Left forelimb (tissue), 1 donor: Measurements from ENCODE around the gene ATG10.
"Not testable (repeated sequence)": the region's sequence is repeated elsewhere in the genome, so short reads cannot be mapped to it uniquely, and the experiment has no call there.

Experiments used
- DNase-seq: peaks from one replicate; pipeline ENCODE4 v3.0.0-alpha.2; 2018; ENCODE audit warnings: low spot score

The ATG10 gene

DNA sequence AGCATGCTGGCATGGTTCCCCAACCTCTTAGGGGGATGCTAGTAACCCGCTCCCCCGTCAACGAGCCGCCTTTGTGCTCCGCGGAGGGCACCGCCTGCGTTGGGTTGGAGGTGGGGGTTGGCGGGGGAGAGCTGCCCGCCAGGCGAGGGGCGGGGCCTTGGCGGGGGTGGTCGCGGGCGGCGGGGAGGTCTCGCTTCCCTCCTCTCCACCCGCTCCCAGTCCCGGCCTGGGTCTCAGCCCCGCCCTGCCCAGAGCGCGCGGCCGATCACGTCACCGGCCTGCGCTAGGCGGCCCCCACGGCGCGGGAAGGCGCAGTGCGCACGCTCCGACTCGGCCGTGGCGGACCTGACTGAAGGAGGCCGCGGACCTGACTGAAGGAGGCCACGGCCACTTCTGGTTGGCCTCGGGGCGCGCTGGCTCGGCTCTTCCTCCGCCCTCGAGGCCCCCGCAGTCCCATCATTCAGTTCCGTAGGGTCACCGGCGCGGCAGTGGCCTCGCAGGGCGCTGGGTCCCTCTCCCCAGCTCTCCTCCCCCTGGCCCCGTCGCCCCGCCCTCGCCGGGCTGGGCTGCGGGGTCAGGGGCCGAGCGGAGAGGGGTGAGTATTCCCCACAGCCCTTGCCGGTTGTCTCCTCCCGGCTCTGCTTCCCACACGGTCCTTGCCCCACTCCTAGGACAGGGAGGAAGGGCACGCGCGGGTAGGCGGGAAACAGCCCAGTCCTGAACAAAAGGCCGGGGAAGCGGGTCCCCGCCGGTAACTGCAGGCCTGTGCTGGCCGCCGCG is at the start of gene ATG10:
ATG10 (plus strand) TSS at position 312 of the 780 bp plus-strand sequence. CDS start 15,548 bp downstream, outside the sequence.
- DNase-seq, result peak; percentile 97

DNA sequence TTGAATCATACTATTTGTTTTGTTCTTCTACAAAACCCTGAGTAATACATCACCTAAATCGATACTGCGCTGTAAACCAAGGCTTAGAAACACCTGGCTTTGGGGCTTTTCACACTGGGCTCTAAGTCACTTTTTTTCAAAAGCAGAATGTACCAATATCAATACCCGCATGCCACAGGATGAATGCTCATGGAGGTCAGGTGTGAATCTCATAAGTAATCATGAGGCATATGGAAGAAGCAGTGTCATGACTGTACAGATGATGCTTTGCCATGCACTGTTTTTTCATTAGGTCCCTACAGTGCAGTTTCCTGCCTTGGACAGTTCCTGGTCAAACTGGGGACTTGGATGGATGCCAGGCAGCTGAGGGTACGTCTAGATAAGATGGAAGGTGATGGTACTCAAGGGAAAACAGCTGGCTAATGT is 49.0 kb upstream of the ATG10 start:
- no peak for DNase-seq

DNA sequence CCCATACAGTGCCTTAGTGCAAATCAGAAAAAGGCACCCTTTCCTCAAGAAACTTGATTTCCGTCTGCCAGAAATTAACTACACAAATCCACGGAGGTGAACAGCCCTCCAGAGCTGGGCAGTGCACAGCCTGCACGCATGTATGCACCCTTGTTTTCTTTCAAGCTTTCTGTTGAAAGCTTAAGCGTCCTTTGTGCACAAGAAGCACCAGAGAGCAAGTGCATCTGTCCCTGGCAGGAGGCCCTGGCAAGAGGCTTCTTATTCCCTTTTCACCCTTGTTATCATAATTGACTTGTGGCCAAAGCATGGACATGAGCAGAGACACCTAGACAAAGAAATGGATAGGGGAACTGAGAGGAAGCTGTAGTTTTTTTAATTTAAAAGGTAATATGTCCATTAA is 47.4 kb upstream of the ATG10 start:
- no peak for DNase-seq

GRCh38 chr5:81925009-81925408 is 46.8 kb upstream of the ATG10 start:
- no peak for DNase-seq

DNA sequence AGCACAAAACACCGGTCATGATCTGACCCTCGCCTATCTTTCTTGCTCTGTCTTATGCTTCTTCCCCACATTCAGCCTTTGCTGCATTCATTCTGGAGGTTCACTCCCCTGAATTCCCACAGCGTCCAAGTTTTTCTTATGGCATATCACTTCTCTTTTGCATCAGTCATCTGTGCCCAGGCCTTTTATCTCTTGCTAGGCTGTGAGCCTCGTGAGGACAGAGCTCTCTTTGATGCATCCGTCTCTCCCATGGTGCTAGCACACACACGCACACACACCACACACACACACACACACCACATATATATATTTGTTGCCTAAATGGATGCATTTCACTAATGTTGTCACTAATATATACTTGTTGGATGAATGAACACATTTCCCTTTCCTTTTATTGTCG is 45.8 kb upstream of the ATG10 start:
- DNase-seq, result no peak

DNA sequence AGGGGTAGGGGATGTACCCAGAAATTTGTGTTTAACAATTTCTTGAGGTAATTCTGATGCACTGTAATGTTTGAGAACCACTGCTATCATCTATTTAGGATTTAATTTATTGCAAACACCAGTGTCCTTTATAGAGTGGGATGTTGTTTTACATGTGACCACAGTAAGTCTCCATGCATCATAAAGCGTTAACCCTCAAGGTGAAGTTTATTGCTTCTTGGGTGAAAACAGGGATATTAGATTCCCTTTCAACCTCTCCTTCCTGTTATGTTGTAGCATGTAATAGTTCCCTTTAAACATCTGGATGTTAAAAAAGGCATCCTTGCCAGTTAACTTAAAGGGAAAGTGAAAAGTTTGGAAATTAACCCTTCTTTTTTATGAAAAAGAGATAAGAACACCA is 35.8 kb upstream of the ATG10 start:
- DNase-seq, result no peak

DNA sequence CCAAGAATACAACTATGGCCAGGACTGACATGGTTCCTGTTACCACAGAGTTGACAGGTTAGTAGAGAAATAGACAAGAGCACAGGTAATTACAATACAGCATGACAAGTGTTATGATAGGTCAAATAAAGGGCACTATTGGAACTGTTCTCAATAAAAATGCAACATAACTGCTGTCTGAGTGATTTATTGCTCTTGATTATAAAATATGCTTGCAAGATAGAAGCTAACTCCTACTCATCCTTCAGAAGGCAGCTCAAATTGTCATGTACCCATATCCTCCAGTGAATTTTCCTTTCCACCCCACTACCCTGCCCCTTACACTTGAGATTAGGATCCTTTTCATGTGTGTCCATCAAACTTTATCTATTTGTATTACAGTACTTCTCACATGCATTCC is 35.1 kb upstream of the ATG10 start:
- no peak for DNase-seq

- no peak for DNase-seq
Observed at GRCh38 chr5:81942746-81943145, 29.1 kb upstream of the ATG10 start.

GRCh38 chr5:81948349-81948748 is 23.5 kb upstream of the ATG10 start:
- DNase-seq, result no peak

- no peak for DNase-seq
Observed at GRCh38 chr5:81949462-81949861, 22.4 kb upstream of the ATG10 start.

GRCh38 chr5:81950996-81951395 is 20.8 kb upstream of the ATG10 start:
- no peak for DNase-seq

DNA sequence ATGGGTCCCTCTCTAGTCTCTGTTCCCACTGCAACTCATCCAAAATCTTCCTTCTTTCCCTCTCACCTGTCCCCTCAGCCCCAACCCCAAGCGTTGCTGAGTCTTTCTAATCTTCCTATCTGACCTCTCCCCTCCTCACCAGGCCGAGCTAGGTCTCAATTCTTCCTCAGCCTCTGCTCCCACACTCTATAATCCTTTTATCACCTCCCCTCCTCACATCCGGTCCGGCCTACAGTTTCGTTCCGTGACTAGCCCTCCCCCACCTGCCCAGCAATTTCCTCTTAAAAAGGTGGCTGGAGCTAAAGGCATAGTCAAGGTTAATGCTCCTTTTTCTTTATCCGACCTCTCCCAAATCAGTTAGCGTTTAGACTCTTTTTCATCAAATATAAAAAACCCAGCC is 17.0 kb upstream of the ATG10 start:
- not testable (repeated sequence) for DNase-seq

GRCh38 chr5:81958129-81958528 is 13.7 kb upstream of the ATG10 start:
- DNase-seq, result not testable (repeated sequence)

DNA sequence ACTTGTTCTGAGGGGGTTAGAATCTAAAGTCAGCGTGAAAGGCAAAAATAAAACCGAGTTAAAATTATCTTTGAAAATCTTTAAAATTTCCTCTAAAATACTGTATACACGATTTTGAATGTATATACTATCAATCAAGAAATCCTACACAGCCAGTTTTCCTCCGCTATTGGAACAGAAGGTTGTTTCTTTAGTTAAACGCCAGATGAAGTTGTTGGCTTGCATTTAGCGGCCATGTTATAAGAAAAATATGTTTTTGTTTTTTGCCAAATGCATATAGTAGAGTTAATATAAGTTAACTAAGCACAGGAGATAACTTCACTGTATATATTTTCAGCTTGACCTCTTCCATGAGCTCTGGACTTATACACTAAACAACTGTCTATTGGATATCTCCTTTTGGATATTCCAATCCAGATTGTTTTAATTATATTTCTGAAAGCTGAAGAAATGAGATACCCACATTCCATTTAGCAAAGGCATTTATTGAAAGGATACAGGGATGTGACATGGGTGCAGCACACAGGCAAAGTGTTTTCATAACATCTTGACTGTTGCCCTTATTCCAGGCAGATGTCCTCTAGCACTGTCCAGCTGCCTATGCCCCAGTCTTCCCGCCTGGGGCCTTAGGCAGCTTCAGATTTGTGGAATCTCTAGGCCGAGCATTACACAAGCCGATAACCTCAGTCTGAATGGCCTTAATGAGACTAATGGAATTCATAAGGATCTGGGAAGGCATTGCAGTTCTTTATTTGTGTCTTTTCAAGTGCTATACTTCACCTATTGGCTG is 10.0 kb upstream of the ATG10 start:
- DNase-seq, result no peak

GRCh38 chr5:81963544-81963943 is 8.3 kb upstream of the ATG10 start:
- DNase-seq, result no peak

DNA sequence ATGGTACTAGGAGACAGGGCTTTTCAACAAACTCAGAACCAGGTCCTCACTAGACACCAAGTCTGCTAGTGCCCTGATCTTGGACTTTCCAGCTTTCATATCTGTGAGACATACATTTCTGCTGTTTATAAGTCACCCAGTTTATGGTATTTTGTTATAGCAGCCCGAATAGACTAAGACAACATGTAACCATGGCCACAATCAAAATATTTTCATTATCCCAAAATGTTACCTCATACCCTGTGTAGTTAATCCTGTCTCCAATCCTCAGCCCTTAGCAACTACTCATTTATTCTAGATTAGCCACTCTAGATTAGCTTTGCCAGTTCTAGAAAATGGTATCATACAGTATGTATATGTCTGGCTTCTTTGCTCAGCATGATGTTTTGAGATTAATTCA is 6.3 kb upstream of the ATG10 start:
- DNase-seq, result no peak

DNA sequence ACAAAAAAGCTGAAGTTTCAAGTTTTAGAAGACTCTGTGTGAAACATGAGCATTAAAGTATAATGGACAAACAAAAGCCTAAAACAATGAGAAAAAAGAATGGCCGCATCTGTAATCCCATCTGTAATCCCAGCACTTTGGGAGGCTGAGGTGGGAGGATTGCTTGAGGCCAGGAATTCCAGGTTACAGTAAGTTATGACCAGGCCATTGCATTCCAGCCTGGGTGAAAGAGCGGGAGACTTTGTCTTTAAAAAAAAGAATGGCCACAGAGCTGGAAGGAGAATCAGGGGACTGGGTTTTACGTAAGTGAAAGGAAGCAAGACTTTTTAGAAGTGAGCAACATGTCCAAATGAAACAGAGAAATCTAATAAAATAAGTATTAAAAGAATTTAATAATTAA is 2.6 kb upstream of the ATG10 start:
- no peak for DNase-seq

GRCh38 chr5:81969912-81970311 is 1.9 kb upstream of the ATG10 start:
- DNase-seq, result no peak

GRCh38 chr5:81971111-81971711 is 612 bp upstream of the ATG10 start:
- DNase-seq, result no peak

GRCh38 chr5:81972492-81972783 is 615 bp downstream of the ATG10 start:
- DNase-seq, result no peak

GRCh38 chr5:81980160-81980559 is 8.3 kb downstream of the ATG10 start:
- no peak for DNase-seq

DNA sequence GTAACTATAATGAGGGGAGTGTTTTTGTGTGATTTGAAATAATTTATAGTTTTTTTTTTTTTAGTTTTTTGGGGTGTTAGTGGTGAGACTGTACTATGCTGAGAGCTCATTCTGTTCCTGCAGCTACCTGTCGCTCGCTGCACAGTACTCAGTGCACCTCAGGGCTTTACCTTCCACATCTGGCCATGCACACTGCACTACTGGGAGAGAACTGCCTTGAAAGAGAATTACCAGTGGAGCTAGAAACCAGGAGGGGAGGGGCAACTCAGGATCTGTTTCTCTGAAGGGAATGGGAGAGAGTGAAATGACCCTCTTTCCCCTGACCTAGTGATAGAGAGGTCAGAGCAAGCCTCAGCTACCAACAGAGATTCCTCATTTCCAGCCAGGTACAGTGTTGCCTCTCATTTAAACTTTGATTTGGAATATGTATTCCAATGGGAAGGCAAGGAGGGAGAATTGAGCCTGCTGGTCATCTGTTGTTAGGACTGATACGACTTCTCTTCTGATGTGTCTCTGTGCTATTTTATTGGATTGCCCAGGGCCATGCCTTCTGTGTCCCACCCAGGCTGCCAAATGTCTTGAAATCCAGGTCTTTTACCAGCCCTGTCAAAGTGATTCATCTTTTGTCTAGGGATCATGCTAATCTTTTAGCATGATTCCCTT is 8.9 kb downstream of the ATG10 start:
- no peak for DNase-seq
